Measurements from ENCODE around the gene LPO. TPM values are rescaled to one million over a fixed set of nuclear protein-coding genes. Genes with fewer than 3 reads are reported as not detected.

Gene LPO
- total RNA-seq, 2 donors from 2014 or later, result not detected

DNA sequence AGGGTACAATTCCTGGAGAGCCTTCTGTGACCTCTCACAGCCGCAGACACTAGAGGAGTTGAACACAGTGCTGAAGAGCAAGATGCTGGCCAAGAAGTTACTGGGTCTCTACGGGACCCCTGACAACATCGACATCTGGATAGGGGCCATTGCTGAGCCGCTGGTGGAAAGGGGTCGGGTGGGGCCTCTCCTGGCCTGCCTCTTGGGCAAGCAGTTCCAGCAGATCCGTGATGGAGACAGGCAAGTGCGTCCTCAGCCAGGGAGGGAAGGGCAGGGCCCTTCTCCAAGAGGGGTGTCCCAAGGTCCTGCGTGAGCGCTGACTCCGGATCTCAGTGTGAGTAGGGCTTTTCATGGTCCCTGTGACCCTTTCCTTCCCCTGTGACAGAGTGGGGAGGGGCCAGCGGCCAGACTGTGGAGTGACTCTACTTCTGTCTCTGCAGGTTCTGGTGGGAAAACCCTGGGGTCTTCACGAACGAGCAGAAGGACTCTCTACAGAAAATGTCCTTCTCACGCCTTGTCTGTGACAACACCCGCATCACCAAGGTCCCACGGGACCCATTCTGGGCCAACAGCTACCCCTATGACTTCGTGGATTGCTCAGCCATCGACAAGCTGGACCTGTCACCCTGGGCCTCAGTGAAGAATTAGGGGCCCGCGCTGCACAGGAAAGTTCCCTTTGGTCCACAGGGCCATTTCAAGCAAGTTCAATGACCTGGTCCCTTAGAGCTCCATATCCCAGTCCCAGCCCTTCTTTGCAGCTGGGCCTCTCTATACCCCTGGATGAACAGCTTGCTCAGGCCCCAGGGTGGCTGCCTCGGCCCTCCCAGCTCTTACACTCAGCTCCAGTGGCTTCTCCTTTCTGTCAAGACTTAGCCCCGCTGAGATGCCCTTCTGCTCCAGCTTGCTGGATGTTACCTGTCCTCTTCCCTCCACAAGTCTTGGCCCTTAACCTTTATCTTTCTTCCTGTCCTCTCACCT, 29.3 kb downstream of the LPO start:
- no peaks in the 10 kb centered on the region for H3K36me3 ChIP-seq
- H3K9ac ChIP-seq (ENCODE audit: low read depth in 2 of 2, low read length in 2 of 2), result no peak overlapping the region
- no peaks in the 10 kb centered on the region for H3K4me1 ChIP-seq
- no peaks in the 10 kb centered on the region for H3K9me3 ChIP-seq
- no peak overlapping the region for H3K27ac ChIP-seq
- no peaks in the 10 kb centered on the region for H3K27me3 ChIP-seq
- TF ChIP-seq CTCF (IDR thresholded peaks at IDR 0.05), result no peak
- DNase-seq, result no peak
- intact Hi-C loops (cut with DNase I), result no loop called here
- no peak overlapping the region for H3K4me3 ChIP-seq

DNA sequence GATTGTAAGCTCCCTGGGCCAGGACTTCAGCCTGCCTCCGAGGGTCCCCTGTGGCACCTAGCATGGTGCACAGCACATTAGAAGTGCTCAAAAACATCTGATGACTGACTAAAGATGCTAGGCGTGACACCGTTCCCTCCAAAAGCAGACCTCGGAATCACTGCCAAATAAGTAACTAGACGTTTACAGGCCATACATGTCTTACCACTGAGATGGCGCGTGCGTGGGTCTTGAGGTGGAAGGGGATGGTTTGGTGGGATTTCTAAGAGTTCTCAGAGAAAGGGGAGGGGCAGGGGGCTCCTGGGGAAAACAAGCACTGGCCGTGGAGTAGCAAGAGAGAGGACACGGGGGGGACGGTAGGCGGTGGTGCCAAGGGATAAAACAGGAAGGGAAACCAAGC, 29.9 kb downstream of the LPO start:
- no peak for TF ChIP-seq CTCF (IDR thresholded peaks at IDR 0.05)
- no peak for DNase-seq
- Histone ChIP-seq H3K36me3 (no peaks in the 10 kb centered on the region), H3K4me3 (no peak overlapping the region), H3K27me3 (no peaks in the 10 kb centered on the region), H3K27ac (no peak overlapping the region), H3K9me3 (no peaks in the 10 kb centered on the region), H3K4me1 (no peaks in the 10 kb centered on the region), H3K9ac (ENCODE audit: low read depth in 2 of 2, low read length in 2 of 2) (no peak overlapping the region)
- intact Hi-C loops (cut with DNase I), result no loop called here

DNA sequence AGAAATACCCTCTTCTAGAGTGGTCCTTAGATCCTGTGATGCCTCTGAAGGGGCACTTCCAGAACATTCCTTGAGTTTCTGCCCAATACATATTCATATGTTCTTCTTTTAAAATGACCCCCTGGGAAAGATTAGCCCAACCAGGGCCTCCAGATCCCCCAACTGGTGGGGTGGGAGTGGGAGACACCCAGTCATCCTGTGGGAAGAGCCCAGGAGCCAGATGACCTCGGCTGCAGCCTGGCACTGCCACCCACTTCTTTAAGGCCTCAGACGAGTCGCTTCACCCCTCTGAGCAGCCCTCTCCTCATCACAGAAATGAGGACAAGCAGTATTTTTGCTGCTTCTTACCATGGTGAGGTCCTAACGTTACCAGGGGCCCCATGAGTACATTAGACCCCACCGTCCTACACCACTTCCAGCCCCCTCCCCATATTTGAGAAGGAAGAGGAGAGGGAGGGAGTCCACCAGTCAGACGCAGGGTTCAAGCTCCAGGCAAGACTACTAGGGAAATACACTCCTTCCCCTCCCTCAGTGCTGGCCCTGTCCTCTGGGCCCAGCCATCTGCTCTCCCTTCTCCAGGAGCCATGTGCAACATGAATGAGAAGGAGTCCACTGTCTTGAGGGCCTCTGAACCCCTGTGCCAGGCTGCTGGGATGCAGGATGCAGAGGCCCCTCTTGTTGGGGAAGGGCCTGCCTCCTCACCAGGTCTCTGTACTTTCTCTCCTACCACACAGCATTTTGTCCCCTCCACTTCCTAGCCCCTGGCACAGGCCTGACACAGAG, 30.6 kb downstream of the LPO start:
- Histone ChIP-seq H3K36me3 (no peaks in the 10 kb centered on the region), H3K4me1 (no peaks in the 10 kb centered on the region), H3K4me3 (no peak overlapping the region), H3K27ac (no peak overlapping the region), H3K27me3 (no peaks in the 10 kb centered on the region), H3K9me3 (no peaks in the 10 kb centered on the region), H3K9ac (ENCODE audit: low read depth in 2 of 2, low read length in 2 of 2) (no peak overlapping the region)
- DNase-seq, result no peak
- no peak for TF ChIP-seq CTCF (IDR thresholded peaks at IDR 0.05)
- intact Hi-C loops (cut with DNase I), result no loop called here

DNA sequence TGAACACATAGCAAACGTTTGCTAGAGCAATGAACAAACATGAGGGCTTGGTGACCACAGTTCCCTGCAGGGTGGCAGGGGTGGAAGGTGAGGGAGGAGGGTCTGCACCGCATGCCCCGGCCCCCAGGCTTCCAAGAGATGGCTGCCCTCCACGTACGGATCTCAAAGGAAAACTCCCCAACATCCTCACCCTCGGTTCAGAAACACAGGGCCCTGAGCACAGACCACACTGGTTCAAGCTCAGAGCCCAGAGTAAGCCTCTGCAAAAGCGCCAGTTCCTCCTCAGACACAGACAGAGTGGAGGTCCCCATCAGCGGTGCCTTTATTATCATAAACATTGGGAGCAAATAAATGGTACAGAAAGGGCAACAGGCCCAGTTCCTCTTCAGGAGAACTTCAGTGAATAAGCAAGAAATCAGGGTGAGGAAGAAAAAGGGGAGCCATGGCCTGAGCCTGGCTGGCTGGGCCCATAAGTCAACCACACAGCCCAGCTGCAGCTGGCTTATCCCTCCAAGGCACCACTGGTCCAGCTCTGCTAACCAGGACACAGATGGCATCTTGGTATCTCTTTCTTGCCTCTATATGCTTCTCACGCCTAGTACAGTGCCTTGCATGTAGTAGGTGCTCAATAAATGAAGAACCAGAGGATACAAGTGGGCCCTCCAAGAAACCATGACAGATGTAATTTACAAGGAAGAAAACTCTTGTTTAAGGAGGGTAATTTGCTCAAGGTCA, 31.3 kb downstream of the LPO start:
- no peak overlapping the region for H3K4me3 ChIP-seq
- no peaks in the 10 kb centered on the region for H3K4me1 ChIP-seq
- intact Hi-C loops (cut with DNase I), result no loop called here
- DNase-seq, result no peak
- no peaks in the 10 kb centered on the region for H3K27me3 ChIP-seq
- no peak overlapping the region for H3K27ac ChIP-seq
- no peak overlapping the region for H3K9ac ChIP-seq (ENCODE audit: low read depth in 2 of 2, low read length in 2 of 2)
- no peaks in the 10 kb centered on the region for H3K9me3 ChIP-seq
- TF ChIP-seq CTCF (IDR thresholded peaks at IDR 0.05), result no peak
- H3K36me3 ChIP-seq, result no peaks in the 10 kb centered on the region

All from colonic mucosa (tissue), 4 donors.